ENCODE data around the gene SPAG6.

Gene SPAG6

GRCh38 chr10:22464966-22465629 is 119.8 kb downstream of the SPAG6 start:
- DNase-seq: peak; percentile 25

GRCh38 chr10:22466763-22467334 is 121.6 kb downstream of the SPAG6 start:
- DNase-seq: peak; percentile 87

Measured in DMS53 (cell line).